Bronchial epithelial cell (primary cell): ENCODE data around the gene ABCA6. TPM values are rescaled to one million over a fixed set of nuclear protein-coding genes. Genes with fewer than 3 reads are reported as not detected.
A peak's percentile ranks its signal among the peaks of the same experiment; 100 is the strongest.

Source experiments
- DNase-seq: peaks from one replicate; pipeline ENCODE4 v3.0.0-alpha.2; 2010; ENCODE audit warnings: low read depth
- FAIRE-seq: peaks from 2 replicates; lab custom pipeline; 2011; peaks lifted over from hg19 to GRCh38; lab: Jason Lieb, UNC
- H3K27me3 ChIP-seq: 2 replicates; pipeline ENCODE4 v1.5.1; 2011; ENCODE audit warnings: low read length; ENCODE audit not compliant: control insufficient read depth, insufficient read depth
- H3K36me3 ChIP-seq: 2 replicates; pipeline ENCODE4 v1.5.1; 2011; ENCODE audit warnings: low read length; ENCODE audit not compliant: control insufficient read depth, insufficient read depth
- H3K4me3 ChIP-seq: 2 replicates; pipeline ENCODE4 v1.5.1; 2011; ENCODE audit warnings: mild to moderate bottlenecking, low read depth, low read length, control low read depth
- CTCF ChIP-seq: IDR thresholded peaks from 2 replicates; pipeline ENCODE4 v1.5.1; 2011; ENCODE audit warnings: mild to moderate bottlenecking, moderate library complexity, low read length, control low read depth, inconsistent platforms; ENCODE audit not compliant: insufficient read depth, severe bottlenecking
- total RNA-seq: library from RNA; depleted of rRNA; stranded (reverse); fragments of >200 nt; gene quantifications from 2 replicates; pipeline ENCODE4 v1.2.1, GENCODE V29; 2014

ABCA6 gene
- total RNA-seq, 1 donor from 2014 or later, result 0.26 TPM

GRCh38 chr17:69047368-69048263 is 94.1 kb downstream of the ABCA6 start:
- DNase-seq (peak; percentile 51), FAIRE-seq (no peak)
- no peak for TF ChIP-seq CTCF
- no peaks in the 10 kb centered on the region for H3K36me3 ChIP-seq
- no peaks in the 10 kb centered on the region for H3K27me3 ChIP-seq
- H3K4me3 ChIP-seq, result no peak overlapping the region

DNA sequence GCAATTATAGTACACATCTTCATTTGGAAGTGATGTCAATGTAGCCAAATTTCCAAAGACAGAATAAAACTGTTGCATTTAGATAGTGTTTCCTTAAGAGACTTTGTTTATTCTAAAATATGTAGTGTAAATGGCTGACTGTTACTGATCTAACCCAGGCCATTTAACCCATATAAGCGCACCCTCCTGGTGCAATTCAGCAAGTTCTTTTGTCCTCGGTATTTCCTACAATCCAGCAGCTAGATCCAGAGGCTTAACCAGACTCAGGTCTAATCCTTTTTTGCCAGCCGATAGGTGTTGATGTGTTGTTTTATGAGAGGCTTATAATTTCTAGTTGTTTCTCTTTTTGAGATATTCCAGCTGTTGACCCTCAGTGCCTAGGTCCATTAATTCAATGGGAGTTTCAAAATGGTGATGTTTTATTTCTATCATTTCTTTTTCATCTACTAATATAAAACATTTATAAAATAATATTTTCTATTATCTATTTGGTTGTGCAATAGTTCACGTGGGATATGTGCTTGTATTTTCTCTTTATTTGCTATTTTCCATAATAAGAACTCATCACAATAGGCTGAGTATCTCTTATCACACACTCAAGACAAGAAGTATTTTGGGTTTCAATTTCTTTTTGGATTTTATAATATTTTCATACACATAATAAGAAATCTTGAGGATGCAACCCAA is 95.4 kb downstream of the ABCA6 start:
- H3K27me3 ChIP-seq, result no peaks in the 10 kb centered on the region
- no peak for TF ChIP-seq CTCF
- H3K4me3 ChIP-seq, result no peak overlapping the region
- H3K36me3 ChIP-seq, result no peaks in the 10 kb centered on the region
- FAIRE-seq (no peak), DNase-seq (no peak)

DNA sequence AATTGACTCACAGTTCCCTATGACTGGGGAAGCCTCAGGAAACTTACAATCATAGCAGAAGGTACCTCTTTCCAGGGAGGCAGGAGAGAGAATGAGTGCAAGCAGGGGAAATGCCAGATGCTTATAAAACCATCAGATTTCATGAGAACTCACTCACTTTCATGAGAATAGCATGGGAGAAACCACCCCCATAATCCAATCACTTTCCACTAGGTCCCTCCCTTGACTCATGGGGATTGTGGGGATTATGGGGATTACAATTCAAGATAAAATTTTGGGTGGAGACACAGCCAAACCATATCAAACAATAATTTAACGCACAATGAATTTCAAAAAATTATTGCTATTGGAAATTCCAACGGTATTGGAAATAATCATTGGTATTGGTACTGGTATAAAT is 96.0 kb downstream of the ABCA6 start:
- TF ChIP-seq CTCF, result no peak
- no peak overlapping the region for H3K4me3 ChIP-seq
- H3K27me3 ChIP-seq, result no peaks in the 10 kb centered on the region
- no peaks in the 10 kb centered on the region for H3K36me3 ChIP-seq
- FAIRE-seq, result no peak
- no peak for DNase-seq

DNA sequence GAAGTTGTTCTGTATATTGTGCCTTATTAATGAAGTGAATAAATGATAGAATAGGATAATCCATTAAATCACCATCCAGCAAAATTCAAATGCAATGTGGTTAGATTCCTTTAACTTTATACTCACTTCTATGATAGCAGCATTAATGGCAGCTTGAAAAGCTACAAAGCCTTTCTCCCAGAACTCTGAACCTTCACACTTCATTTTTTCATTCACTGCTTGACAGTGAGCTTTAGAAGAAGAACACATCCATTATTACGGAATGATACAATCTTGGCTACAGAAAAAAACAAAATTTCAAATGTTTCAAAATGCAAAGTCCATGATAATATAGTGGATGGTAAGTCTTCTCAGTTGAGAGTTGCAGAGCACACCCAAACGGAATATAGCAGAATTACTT is 97.3 kb downstream of the ABCA6 start:
- FAIRE-seq (no peak), DNase-seq (no peak)

DNA sequence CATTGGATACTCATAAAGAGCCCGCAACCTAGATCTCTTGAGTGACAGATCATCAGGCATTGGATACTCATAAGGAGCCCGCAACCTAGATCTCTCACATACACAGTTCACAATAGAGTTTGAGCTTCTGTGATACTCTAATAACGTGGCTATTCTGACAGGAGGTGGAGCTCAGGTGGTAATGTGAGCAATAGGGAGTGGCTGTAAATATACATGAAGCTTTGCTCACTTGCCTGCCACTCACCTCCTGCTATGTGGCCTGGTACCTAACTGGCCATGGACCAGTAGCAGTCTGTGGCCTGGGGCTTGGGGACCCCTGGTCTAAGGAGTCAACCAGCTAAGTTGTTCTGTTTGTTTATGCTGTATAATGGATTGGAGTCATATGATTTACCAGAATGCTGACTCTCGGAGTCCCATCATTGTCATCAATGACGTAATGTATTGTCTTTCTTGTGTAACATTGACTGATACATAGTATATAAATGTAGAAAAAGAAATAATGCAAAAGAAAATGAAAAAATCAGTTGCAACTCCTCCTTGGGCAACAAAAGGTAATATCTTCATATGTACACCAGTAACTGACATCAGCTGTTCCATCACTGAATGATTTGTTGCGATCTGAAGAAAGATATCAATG is 98.5 kb downstream of the ABCA6 start:
- no peaks in the 10 kb centered on the region for H3K27me3 ChIP-seq
- DNase-seq (no peak), FAIRE-seq (no peak)
- TF ChIP-seq CTCF, result no peak
- H3K4me3 ChIP-seq, result no peak overlapping the region
- no peaks in the 10 kb centered on the region for H3K36me3 ChIP-seq

More for the DNA sequence above, 97.3 kb downstream of the ABCA6 start:
- TF ChIP-seq CTCF, result no peak
- H3K4me3 ChIP-seq, result no peak overlapping the region
- no peaks in the 10 kb centered on the region for H3K36me3 ChIP-seq
- no peaks in the 10 kb centered on the region for H3K27me3 ChIP-seq
